Measurements from ENCODE around the gene KRTAP16-1.

KRTAP16-1 gene

GRCh38 chr17:41329279-41329948 is 20.3 kb upstream of the KRTAP16-1 start:
- DNase-seq = no peak

- DNase-seq = no peak
Observed at GRCh38 chr17:41328207-41328606, 19.1 kb upstream of the KRTAP16-1 start.

DNA sequence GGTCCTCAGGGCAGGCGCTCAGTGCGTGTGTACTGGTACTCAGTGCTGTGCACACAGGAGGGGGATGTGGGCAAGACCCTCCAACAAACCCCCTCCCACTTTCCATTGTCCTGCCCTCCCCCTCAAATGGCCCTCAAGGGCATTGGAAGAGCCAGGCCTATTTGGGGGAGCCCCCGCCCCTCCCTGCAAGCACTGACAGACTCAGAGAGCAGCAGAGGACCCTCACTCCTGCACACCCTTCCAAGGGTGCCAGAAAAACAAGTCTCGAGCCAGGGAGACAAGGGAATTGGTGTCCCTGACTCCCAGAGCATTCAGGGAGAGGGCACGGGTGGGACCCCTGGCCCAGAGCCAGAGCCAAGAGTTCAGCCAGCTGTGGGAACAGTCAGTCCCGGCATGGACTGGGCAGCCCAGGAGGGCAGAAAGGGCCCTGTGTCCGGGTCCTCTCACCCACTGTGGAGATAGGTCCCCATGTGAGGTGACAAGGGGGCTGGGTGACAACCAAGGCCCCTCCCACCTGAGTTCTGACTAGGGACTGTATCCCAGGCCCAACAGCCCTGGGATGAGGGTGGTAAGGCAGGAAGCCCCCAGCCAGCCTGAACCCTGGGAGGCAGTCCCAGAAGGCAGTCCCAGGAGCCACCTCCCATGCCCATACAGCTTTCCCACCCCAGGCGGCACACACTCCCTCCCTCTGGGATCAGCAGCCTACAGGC is 18.5 kb upstream of the KRTAP16-1 start:
- no peak for DNase-seq

DNA sequence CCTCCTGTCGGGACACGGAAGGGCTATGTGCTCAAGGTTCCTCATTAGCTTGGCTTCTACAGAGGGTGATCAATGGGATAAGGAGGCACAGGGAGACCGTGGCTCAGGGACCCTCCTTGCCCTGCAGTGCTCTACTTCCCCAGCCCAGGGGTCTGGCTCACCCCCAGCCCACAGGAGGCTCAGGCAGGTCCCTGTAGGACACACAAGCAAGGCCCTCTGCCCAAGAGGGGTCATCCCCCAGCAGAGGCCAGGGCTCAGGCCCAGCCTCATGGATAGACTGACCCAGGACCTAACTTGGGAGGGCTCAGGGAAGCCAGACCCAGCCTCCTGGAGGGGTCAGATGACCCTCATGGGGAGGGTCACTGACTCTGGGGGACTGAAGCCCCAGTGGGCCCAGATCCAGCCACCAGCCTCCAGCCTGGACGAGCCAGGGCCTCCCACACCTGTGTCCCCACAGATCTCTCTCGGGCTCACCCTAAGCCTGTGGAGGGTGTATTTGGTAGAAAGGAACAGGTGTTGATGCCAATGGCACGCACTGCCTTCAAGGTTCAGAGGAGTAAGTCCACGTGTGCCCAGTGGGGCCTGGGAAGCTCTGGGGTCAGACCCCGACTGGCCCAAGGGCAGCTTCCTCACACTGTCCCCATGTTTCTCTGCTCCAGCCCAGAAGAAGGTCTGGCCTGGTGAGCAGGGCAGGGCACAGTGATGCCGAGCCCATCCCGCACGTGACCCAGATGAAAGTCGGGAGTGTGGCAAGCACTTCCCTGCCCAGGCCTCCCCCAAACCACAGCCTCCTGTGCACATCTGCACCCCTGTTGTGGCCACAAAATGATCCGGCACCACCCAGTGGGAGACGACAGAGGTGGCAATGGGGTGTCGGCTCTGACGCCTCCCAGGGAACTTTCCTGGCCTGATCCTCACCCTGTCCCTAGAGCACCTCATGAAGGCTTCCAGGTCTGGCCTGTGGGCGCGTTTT is 17.4 kb upstream of the KRTAP16-1 start:
- no peak for DNase-seq

DNA sequence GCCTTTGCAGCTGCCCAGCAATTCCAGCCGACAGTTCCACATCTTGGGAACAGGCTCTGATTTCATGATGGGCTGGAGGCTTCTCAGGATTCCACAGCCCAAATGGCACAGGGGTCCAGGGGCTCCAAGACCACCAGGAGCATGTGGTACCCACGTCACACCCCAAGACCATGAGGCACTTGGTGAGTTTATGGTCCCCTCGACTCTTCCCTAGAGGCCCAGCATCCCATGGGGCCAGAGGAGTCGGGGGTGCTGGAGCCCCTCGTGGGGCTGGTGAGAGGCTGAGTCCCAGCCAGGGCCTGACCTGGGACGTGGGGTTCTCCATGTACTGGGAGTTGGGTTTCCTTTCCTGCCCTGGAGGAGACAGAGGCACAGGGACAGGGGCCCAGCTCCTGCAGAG is 16.5 kb upstream of the KRTAP16-1 start:
- DNase-seq = no peak

DNA sequence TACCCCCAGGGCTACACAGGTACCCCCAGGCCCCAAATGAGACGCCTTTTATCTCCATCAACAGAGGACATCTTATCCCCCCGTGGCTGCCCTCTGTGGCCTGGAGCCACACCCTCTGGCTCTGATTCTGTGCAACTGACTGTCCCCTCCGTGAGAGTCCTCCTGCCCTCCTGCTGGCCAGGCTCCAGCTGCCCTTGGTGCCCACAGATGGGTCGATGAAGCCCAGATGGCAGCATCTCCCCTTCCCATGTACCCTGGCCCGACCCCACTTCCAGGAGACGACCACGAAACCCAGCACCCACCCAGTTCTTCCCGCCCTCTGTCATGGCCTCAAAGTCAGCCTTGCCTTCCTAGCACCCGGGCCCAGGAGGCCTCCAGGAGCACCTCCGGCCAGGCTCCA is 16.0 kb upstream of the KRTAP16-1 start:
- DNase-seq = no peak

DNA sequence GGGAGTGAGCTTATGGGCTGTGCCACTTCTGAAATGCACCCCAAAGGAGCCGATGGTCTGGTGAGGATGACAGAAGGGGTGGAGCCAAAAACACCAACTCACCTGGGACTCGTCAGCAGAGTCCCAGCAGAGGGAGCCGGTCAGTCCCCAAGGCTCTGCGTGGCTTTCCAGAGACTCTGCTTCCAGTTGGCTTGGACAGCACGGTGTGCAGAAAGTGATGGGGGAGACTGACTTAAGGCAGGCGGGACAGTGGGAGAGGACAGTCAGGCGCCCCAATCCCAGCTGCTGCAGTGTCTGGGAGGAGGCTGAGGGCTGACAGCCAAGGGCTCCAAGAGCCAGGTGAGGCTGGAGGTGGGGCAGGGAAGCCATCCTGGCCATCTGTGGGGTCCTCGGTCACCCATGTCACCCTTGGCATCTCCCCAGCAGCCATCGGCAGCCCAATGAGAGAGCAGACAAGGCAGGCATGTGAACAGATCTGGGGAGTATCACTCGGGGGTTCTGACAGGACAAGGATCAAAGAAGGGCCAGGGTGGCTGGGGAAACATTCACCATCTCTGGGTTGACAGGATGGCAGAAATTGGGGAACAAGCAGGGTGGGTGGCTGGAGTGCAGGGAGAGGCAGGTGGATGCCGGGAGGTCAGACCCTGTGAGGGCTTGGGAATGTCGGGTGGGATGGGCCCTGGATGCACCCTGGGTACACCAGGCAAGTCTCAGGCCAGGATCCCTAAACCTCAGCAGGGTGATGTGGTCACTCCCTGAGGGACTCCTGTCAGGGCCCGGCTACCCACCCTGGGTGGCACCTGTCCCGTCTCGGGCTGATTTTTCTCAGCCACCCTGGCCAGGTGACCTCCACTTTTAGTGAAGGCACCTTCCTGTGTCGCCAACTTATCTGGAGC is 15.3 kb upstream of the KRTAP16-1 start:
- no peak for DNase-seq

- no peak for DNase-seq
Observed at GRCh38 chr17:41322903-41323895, 14.1 kb upstream of the KRTAP16-1 start.

DNA sequence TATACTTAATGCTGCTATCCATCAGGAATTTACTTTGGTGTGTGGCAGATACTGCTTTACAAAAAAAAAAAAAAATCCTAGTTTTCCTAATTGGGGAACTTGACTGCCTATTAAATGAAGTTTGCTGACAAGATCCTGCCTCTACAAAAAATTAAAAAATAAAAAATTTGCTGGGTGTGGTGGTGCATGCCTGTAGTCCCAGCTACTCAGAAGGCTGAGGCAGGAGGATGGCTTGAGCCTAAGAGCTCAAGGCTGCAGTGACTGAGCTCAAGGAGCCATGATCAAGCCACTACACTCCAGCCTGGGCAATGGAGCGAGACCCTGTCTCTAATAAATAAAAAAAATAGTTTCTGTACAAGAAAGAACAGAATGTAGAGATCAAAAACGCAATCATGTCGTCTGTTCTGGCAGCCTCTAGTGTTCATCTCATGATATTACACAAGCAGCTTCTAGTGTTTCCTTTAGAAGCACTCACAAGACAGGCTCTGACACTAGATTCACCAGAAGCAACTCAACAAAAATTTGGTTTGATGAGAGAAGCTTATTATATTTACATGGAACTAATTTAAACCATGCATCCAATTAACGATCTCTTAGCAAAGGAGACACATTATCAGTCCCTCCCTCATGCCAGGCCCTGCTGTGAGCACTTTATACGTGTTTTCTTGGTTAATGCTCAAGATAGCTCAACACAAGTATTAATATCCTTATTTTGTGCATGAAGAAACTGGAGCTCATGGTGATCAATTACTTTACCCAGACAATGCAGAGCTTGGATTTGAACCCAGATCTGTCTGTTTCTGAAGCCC is 13.2 kb upstream of the KRTAP16-1 start:
- DNase-seq = peak; percentile 60

DNA sequence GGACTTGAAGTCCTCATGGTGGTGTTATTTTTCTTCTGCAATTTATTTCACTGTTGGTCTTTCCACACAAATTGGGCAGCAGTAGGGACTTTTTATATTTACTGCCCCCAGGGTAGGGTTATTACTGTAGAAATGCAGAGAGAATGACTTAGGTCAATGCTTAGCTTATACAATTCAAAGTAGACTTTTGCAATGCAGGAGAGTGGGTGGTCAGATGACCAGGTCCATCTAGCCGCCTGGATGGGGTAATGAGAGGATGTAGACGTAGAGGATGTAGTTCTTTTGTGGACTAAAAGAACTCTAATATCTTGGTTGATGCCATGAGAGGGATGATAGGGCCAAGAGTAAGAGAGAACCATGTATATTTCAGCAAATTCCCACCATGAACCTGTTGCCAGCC is 9.1 kb upstream of the KRTAP16-1 start:
- DNase-seq = no peak

DNA sequence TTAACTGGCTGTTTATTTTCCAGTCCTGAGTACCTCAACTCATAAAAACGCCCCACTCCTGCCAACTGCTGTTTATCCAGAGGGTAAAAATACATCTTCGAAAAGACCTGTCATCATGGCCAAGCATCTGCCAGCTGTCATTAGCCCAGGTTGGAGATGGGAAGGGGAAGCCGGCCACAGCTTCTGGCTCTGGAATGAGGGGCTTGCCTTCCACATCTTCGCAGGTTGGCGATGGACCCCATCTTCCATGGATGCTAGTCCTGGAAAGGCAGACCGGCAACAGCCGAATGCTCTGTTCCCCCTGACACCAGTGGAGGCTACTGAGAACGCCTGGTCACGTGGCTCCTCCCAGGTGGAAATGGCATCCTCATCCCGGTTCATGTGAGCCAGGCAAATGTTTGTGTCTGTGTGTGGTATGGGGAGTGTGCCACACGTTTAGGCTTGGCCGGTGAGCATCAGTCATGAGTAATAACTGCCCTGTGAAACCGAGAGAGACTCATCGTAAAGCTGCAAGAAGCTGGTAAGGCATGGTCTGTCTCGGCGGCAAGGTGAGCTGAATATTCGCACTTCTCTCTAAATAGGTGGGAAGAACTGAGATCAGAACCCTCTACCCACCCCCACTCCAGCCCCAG is 6.8 kb upstream of the KRTAP16-1 start:
- DNase-seq = no peak

DNA sequence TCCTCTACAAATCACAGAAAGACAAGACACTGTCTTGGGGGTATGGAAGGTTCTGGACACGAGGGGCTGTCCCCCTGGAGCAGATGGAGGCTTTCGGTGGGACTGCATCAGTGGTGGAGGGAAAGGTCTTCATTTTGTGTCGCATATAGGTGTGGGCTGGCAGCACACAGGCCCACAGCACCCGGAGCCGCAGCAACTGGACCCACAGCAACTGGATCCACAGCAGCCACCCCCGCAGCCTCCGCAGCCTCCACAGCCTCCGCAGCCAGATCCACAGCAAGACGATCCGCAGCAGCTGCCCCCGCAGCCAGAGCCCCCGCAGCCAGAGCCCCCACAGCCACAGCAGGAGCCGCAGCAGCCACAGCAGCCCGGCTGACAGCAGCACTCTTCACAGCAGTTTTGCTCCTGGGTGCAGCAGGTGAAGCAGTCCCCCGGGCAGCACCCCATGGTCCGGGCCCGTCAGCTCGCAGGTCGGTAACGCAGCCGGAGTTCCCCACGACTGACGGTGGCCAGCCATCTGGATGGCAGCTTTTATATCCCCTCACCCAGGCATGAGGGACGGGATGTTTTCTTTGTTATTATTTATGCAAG is 6.2 kb upstream of the KRTAP16-1 start, which contains the start of gene KRTAP17-1:
TSS of gene KRTAP17-1 (minus strand) at position 507 of the 591 bp plus-strand sequence. CDS start at position 447, 60 bp downstream.
- no peak for DNase-seq

DNA sequence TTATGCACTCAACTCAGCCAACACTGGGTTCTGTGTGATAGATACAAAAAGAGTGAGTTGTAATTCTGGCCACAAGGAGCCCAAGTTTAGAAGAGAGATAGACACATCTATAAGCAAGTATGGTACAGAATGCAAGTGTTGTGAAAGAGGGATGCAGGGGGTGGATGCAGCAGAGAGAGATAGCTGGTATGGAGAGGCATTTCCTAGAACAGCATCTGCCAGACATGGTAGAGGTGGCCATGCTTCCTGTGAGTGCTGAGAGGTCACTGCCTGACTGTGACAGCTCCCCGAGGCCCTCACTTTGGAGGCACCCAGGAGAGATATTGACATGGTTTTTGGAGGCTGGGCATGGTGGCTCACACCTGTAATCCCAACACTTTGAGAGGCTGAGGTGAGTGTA is 2.0 kb upstream of the KRTAP16-1 start:
- no peak for DNase-seq

DNA sequence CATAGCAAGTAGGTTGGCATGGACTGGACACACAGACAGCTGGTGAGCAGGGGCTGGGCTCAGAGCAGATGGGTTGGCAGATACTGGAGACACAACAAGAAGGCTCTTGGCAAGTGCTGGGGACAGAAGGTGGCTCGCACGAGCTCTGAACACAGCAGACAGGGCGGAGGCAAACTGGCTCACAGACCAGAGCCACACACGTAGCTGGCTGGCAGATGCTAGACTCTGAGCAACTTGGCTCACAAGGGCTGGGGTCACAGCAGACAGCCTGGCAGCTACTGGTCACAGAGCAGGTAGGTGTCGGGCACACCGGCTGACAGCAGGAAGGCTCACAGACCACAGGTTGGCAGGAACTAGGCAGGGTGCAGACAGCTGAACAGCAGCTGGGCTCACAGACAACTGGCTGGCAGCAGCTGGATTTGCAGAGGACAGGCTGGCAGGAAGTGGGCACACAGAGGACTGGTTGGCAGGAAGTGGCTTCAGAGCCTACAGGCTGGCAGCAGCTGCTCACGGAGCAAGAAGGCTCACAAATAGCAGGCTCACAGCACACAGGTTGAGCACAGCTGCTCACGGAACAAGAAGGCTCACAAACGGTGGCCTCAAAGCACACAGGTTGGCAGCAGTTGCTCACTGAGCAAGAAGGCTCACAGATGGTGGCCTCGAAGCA is 725 bp downstream of the KRTAP16-1 start:
- DNase-seq = peak; percentile 90

DNA sequence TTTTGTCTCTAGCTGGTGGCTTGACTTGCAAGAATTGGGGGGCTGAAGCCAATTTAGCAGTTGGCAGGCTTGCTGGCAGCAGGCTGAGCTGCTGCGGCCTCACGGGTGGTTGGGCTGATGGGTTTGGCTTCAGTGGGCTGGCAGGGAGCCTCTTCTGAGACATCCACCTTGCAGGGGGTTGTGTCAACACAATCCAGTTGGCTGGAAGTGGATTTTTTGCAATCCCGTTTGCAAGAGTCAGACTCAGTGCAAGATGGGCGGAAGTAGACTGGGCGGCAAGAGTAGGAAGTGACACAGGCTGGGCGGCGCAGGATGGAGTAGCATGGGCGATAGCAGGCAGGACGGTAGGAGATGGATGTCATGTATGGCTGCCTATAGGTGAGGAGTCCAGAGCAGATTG is 1.5 kb downstream of the KRTAP16-1 start:
- peak; percentile 78 for DNase-seq

GRCh38 chr17:41304091-41304490 is 5.0 kb downstream of the KRTAP16-1 start:
- no peak for DNase-seq

DNA sequence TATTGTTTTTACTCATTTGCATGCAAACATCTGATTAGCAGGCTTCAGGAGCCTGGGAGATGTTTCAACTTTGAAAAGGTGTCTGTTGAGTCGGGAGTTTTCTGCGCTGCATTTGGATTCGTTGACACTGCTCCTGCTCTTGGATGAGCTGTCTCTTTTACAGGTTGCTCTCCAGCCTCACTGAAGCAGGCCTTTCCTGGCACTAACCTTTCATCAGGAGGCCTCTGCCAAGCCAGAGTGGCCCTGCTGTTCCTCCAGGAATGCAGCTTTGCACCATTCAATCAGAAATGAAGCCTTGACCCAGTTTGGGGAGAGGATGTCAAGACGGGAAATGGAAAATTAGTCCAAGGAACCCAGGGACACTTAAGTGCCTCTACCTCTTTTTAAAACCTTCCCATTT is 6.1 kb downstream of the KRTAP16-1 start:
- no peak for DNase-seq
